RWPE2 (cell line): ENCODE results near the gene ANKRD55.
"Not testable (repeated sequence)": the region's sequence is repeated elsewhere in the genome, so short reads cannot be mapped to it uniquely, and the experiment has no call there.

Experiments used
- ATAC-seq: fragments of 200-7000 bp; cut with Tn5 transposase; 3 replicates; pipeline ENCODE4 v1.9.1; 2021; ENCODE audit warnings: low read depth
- DNase-seq: peaks from one replicate; pipeline ENCODE4 v3.0.0-alpha.2; 2020; ENCODE audit warnings: low spot score
- H3K27ac ChIP-seq: fragments of 450-650 bp; 2 replicates; pipeline ENCODE4 v1.5.1; 2017; ENCODE audit warnings: mild to moderate bottlenecking; ENCODE audit not compliant: poor library complexity, severe bottlenecking
- H3K27me3 ChIP-seq: fragments of 250-450 bp; sonication (Bioruptor Pico); 2 replicates; pipeline ENCODE4 v1.5.1; 2021; ENCODE audit warnings: mild to moderate bottlenecking, moderate library complexity; ENCODE audit not compliant: insufficient read depth, poor library complexity, severe bottlenecking
- H3K36me3 ChIP-seq: fragments of 250-450 bp; sonication (Bioruptor Pico); 2 replicates; pipeline ENCODE4 v1.5.1; 2020; ENCODE audit warnings: low read depth, mild to moderate bottlenecking, moderate library complexity
- H3K4me1 ChIP-seq: fragments of 250-450 bp; sonication (Bioruptor Pico); 2 replicates; pipeline ENCODE4 v1.5.1; 2021; ENCODE audit warnings: mild to moderate bottlenecking, moderate library complexity; ENCODE audit not compliant: insufficient read depth, poor library complexity, severe bottlenecking
- H3K4me3 ChIP-seq: fragments of 250-450 bp; sonication (Bioruptor Pico); 2 replicates; pipeline ENCODE4 v1.5.1; 2021; ENCODE audit warnings: mild to moderate bottlenecking, moderate library complexity; ENCODE audit not compliant: severe bottlenecking
- H3K9me3 ChIP-seq: fragments of 250-450 bp; sonication (Bioruptor Pico); 2 replicates; pipeline ENCODE4 v1.5.1; 2021; ENCODE audit warnings: mild to moderate bottlenecking, moderate library complexity; ENCODE audit not compliant: severe bottlenecking
- CTCF ChIP-seq: fragments of 450-650 bp; IDR thresholded peaks from one replicate; pipeline ENCODE4 v1.5.1; 2017; ENCODE audit warnings: mild to moderate bottlenecking, moderate library complexity; ENCODE audit not compliant: poor library complexity, severe bottlenecking

ANKRD55 gene

DNA sequence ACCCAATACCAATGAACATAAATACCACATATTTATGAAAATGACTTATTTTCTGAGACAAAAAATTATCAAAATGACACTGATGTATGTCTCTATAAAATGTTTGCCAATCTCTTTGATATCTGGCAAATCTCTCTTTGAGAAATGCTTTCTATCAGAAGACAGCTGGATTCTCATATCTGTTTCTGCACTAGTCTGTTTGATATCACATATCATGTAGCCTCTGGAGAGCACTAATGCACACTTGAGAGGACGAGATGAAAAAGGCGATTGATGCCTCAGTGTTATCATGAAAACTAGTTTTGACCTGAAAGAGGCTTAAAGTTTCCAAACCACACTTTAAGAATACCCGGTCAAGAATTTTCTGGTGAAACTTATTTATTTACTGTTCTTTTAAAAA is 29.1 kb upstream of the ANKRD55 start:
- DNase-seq (no peak), ATAC-seq (no peak)
- Histone ChIP-seq H3K4me3 (no peak overlapping the region), H3K27ac (no peak overlapping the region), H3K9me3 (no peaks in the 10 kb centered on the region), H3K27me3 (no peaks in the 10 kb centered on the region), H3K4me1 (no peaks in the 10 kb centered on the region), H3K36me3 (no peaks in the 10 kb centered on the region)
- no peak for TF ChIP-seq CTCF

DNA sequence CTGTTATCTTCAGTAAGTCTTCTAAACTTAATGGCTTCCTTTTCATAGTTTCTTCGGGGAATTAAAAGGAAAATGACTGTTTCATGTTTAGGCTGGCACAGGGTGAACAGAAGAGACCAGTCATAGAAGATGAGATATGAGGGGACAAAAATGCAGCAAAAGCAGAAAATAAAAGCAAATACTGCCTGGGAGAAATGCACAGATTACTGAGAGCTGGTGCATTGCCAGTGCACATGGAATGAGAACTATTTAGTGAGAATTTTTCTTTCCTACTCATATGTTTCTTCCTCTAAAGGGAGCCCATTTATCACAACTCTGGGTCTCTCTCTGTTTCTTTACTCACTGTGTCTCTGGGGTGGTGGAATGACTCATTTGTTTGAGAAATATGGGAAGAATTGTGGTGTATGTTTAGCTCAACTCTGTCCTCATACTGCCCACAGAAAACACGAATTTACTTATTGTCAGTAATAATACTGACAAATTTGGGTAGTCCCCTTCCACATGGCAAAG is 25.9 kb upstream of the ANKRD55 start:
- Histone ChIP-seq H3K4me3 (no peak overlapping the region), H3K9me3 (no peaks in the 10 kb centered on the region), H3K36me3 (no peaks in the 10 kb centered on the region), H3K27me3 (no peaks in the 10 kb centered on the region), H3K4me1 (no peaks in the 10 kb centered on the region), H3K27ac (no peak overlapping the region)
- DNase-seq (no peak), ATAC-seq (peak; percentile 93)
- TF ChIP-seq CTCF: no peak

DNA sequence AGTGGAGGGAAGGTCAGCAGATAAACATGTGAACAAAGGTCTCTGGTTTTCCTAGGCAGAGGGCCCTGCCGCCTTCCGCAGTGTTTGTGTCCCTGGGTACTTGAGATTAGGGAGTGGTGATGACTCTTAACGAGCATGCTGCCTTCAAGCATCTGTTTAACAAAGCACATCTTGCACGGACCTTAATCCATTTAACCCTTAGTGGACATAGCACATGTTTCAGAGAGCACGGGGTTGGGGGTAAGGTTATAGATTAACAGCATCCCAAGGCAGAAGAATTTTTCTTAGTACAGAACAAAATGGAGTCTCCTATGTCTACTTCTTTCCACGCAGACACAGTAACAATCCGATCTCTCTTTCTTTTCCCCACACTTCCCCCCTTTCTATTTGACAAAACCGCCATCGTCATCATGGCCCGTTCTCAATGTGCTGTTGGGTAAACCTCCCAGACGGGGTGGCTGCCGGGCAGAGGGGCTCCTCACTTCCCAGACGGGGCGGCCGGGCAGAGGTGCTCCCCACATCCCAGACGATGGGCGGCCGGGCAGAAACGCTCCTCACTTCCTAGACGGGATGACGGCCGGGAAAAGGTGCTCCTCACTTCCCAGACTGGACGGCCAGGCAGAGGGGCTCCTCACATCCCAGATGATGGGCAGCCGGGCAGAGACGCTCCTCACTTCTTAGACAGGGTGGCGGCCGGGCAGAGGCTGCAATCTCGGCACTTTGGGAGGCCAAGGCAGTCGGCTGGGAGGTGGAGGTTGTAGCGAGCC is 24.8 kb upstream of the ANKRD55 start:
- not testable (repeated sequence) for H3K27me3 ChIP-seq, H3K36me3 ChIP-seq, ATAC-seq, DNase-seq, H3K4me1 ChIP-seq, H3K27ac ChIP-seq, H3K4me3 ChIP-seq, H3K9me3 ChIP-seq

DNA sequence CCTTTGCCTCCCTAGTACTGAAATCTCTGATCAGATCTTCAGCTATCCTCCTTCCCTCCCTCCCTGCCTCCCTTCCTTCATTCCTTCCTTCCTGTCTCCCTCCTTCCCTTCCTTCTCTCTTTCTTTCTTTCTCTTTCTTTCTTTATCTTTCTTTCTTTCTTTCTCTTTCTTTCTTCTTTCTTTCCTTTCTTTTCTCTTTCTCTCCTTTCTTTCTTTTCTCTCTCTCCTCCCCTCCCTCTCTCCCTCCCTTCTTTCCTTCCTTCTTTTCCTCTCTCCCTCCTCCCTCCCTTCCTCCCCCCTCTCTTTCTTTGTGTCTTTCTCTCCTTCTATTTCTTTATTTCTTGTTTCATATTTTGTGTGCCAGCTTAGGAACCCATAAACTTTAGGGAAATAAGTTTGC is 23.9 kb upstream of the ANKRD55 start:
- H3K9me3 ChIP-seq: no peaks in the 10 kb centered on the region
- no peak for ATAC-seq
- no peak for DNase-seq
- no peak overlapping the region for H3K27ac ChIP-seq
- H3K27me3 ChIP-seq: no peaks in the 10 kb centered on the region
- H3K4me3 ChIP-seq: no peak overlapping the region
- no peaks in the 10 kb centered on the region for H3K4me1 ChIP-seq
- no peaks in the 10 kb centered on the region for H3K36me3 ChIP-seq
- TF ChIP-seq CTCF: no peak

DNA sequence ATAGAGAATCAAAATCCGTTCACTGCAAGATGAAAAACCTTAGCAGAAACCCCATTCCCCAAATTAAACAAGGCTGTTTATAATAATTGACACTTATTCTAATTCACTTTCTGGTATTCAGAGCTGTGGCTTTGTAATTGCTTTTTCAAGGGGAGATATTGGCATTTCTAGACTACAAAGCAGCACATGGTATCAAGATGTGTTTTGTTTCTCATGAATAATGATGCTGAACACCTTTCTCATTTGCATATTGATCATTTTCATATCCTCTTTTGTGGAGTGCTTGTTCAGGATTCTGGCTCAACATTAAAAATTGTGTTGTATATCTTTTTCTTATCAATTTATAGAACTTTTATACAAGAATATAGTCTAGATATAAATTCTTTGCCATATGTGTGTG is 22.4 kb upstream of the ANKRD55 start:
- Histone ChIP-seq H3K4me1 (no peaks in the 10 kb centered on the region), H3K36me3 (no peaks in the 10 kb centered on the region)
- no peak for ATAC-seq

More for the DNA sequence above, 22.4 kb upstream of the ANKRD55 start:
- Histone ChIP-seq H3K4me3 (no peak overlapping the region), H3K27me3 (no peaks in the 10 kb centered on the region), H3K27ac (no peak overlapping the region), H3K9me3 (no peaks in the 10 kb centered on the region)
- TF ChIP-seq CTCF: no peak
- no peak for DNase-seq
